K562 (cell line): ENCODE results near the gene TNFRSF18. TPM values are rescaled to one million over a fixed set of nuclear protein-coding genes. Genes with fewer than 3 reads are reported as not detected.

Source experiments
- DPF2 ChIP-seq: fragments of 450-650 bp; IDR thresholded peaks from 2 replicates; pipeline ENCODE4 v1.6.1; 2016
- PBX2 ChIP-seq, 2 experiments: IDR thresholded peaks in 1 of 2; conservative IDR thresholded peaks in 1 of 2; 2 replicates each; pipeline ENCODE4 v1.6.1; 2016; ENCODE audit warnings: low read depth in 2 of 2, mild to moderate bottlenecking in 1 of 2, missing compliant biosample characterization in 1 of 2, missing genetic modification characterization in 1 of 2, moderate library complexity in 1 of 2
- REST ChIP-seq, 2 experiments: fragments of 450-650 bp; formaldehyde crosslinking in 1 of 2; IDR thresholded peaks; 2 replicates each; pipeline versions ENCODE4 v1.4.0 to v1.6.1; 2014 to 2020; ENCODE audit warnings: mild to moderate bottlenecking in 2 of 2, borderline replicate concordance in 1 of 2, low read depth in 1 of 2
- RREB1 ChIP-seq: fragments of 250-450 bp; sonication (Bioruptor Pico); IDR thresholded peaks from 2 replicates; pipeline ENCODE4 v1.4.0; 2020
- SP1 ChIP-seq: sonication (generic); formaldehyde crosslinking; IDR thresholded peaks from 2 replicates; pipeline ENCODE4 v1.8.1; 2022; ENCODE audit warnings: mild to moderate bottlenecking, missing genetic modification reagents
- polyA plus RNA-seq, 8 experiments: library from polyadenylated mRNA; depleted of rRNA in 4 of 8; stranded (reverse) in 5 of 8; unstranded in 3 of 8; fragments of >200 nt; fragmentation: Nextera tagmentation in 2 of 8; fragmentation: Illumina TruSeq in 1 of 8; extraction: Ambion mirVana in 2 of 8; extraction: Trizol in 1 of 8; gene quantifications; 2 replicates each; pipeline versions ENCODE4 v1.2.1 to v1.2.3, GENCODE V29; 2011 to 2014; ENCODE audit warnings: inconsistent platforms in 1 of 8, missing spikeins in 1 of 8
- total RNA-seq, 7 experiments: library from RNA; depleted of rRNA in 6 of 7; stranded (reverse); fragments of >200 nt in 6 of 7; fragmentation: Illumina TruSeq in 2 of 7; extraction: Trizol in 2 of 7; gene quantifications; 2 replicates each; pipeline versions ENCODE4 v1.2.1 to v1.2.3, GENCODE V29; 2011 to 2021; ENCODE audit warnings: low replicate concordance in 1 of 7

TNFRSF18 gene
- total and polyA plus RNA-seq, 9 of the 15 experiments (the other 6 are each of a cell fraction or from before 2014, with no cell fraction given): 0.24 to 0.27 TPM; not detected in 7

- TF ChIP-seq REST (IDR thresholded peaks at IDR 0.05; ENCODE audit: borderline replicate concordance) (no peak), REST (CRISPR knock-in tag; IDR thresholded peaks at IDR 0.05; ENCODE audit: low read depth) (0 out of 2 replicates have a peak, but pooled peaks have one; percentile 3), SP1 (CRISPR knock-in tag) (no peak), PBX2 (CRISPR knock-in tag; IDR thresholded peaks at IDR 0.05; ENCODE audit: low read depth) (no peak), PBX2 (tag; conservative IDR thresholded peaks at IDR 0.05; ENCODE audit: low read depth) (no peak), RREB1 (0 out of 2 replicates have a peak, but pooled peaks have one; percentile 32), DPF2 (no peak)
These were observed 48.3 kb downstream of the TNFRSF18 start (continued) for GRCh38 chr1:1157914-1158710.
